Astrocyte (in vitro differentiated cells and primary cell): ENCODE data around the gene EPAS1.

Experiments
- CTCF ChIP-seq: IDR thresholded peaks from 2 replicates; pipeline ENCODE4 v1.5.1; 2011; ENCODE audit warnings: low read depth, mild to moderate bottlenecking, inconsistent platforms, low read length, moderate library complexity; ENCODE audit not compliant: insufficient read depth
- EZH2 ChIP-seq: IDR thresholded peaks from 2 replicates; pipeline ENCODE4 v1.6.1; 2012; ENCODE audit warnings: mild to moderate bottlenecking, low read length, inconsistent platforms; ENCODE audit not compliant: insufficient read depth

- TF ChIP-seq CTCF (no peak), EZH2 (no peak)
These were observed 37.4 kb upstream of the EPAS1 start for GRCh38 chr2:46259777-46260168.
